ENCODE data around the gene CDS2. TPM values are rescaled to one million over a fixed set of nuclear protein-coding genes. Genes with fewer than 3 reads are reported as not detected.

Gene CDS2
- total and polyA plus RNA-seq, 2 of the 13 experiments (the other 11 are each of a cell fraction or from before 2014, with no cell fraction given), result 81.3 to 153 TPM

DNA sequence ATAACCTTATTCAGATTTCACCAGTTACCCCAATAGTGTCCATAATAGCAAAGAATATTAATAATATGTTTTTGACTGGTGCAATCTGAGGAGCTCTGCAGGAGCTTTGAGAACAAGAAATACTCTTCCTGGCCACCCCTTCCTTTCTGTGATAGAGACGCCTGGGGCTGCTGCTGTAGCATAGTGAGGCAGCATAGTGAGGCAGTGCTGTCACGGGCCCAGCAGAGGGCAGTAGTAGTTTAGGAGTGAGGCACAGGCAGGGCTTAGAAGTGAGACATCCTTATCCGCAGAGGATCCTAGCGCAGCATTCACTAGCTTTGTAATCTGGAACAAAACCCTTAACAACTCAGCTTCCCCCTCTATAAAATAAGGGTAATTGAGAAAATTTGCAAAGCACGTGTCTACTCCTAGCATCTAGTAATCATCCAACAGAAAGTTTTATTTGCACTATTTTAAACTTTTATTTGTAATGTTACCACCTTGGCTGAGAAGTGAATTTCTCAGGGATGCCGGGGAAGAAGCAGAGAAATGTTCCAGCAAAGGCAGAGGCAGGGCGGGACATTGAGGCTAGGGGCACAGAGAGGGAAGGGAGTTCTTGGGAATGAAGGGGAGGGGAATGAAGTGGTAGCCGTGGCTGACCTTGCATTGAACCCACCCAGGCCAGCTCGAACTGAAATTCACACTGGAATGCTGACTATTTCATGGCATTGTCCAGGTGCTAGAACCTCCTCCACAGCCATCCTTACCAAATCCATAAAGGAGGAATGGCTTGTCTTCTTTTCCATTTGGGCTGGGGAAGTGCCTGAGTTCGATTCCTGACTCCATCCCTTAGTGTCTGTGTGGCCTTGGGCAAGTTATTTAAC is 78.8 kb downstream of the CDS2 start (continued):
- TF ChIP-seq THAP11 (CRISPR knock-in tag; IDR thresholded peaks at IDR 0.05) (peak; percentile 42; the same call in 1 of the 2 replicates), LCORL (IDR thresholded peaks at IDR 0.05) (no peak), LCORL (CRISPR knock-in tag; IDR thresholded peaks at IDR 0.05) (0 out of 2 replicates have a peak, but pooled peaks have one; percentile 41), MXI1 (IDR thresholded peaks at IDR 0.05; ENCODE audit: borderline replicate concordance, low read depth, low read length) (0 out of 3 replicates have a peak, but pooled peaks have one; percentile 28), RAD21 (CRISPR knock-in tag; IDR thresholded peaks at IDR 0.05) (peak; percentile 98), ZMYM4 (CRISPR knock-in tag; IDR thresholded peaks at IDR 0.05) (peak; percentile 43; the same call in 1 of the 2 replicates), XRCC5 (optimal IDR thresholded peaks at IDR 0.05; ENCODE audit: low read length) (peak; percentile 92), SAFB2 (CRISPR knock-in tag; IDR thresholded peaks at IDR 0.05; ENCODE audit: borderline replicate concordance, low read depth) (no peak), RBM22 (optimal IDR thresholded peaks at IDR 0.05; ENCODE audit: low read length) (peak; percentile 42), ZBTB8A (CRISPR knock-in tag; IDR thresholded peaks at IDR 0.05; ENCODE audit: borderline replicate concordance, low read depth) (no peak), FOXJ3 (CRISPR knock-in tag; IDR thresholded peaks at IDR 0.05; ENCODE audit: borderline replicate concordance) (0 out of 2 replicates have a peak, but pooled peaks have one; percentile 40), RFXAP (CRISPR knock-in tag; IDR thresholded peaks at IDR 0.05; ENCODE audit: borderline replicate concordance) (0 out of 2 replicates have a peak, but pooled peaks have one; percentile 39), SIX1 (CRISPR knock-in tag; IDR thresholded peaks at IDR 0.05; ENCODE audit: borderline replicate concordance) (peak; percentile 14; the same call in 1 of the 2 replicates), KLF12 (CRISPR knock-in tag; IDR thresholded peaks at IDR 0.05; ENCODE audit: borderline replicate concordance) (peak; percentile 60; the same call in 1 of the 2 replicates), RXRA (CRISPR knock-in tag; IDR thresholded peaks at IDR 0.05) (peak; percentile 33; the same call in 1 of the 2 replicates), SMC3 (IDR thresholded peaks at IDR 0.05; ENCODE audit: low read length) (peak; percentile 99), ZFP90 (CRISPR knock-in tag; IDR thresholded peaks at IDR 0.05; ENCODE audit: borderline replicate concordance) (0 out of 2 replicates have a peak, but pooled peaks have one; percentile 35), GATAD2A (CRISPR knock-in tag; IDR thresholded peaks at IDR 0.05) (0 out of 2 replicates have a peak, but pooled peaks have one; percentile 29), GPN1 (CRISPR knock-in tag; IDR thresholded peaks at IDR 0.05; ENCODE audit: borderline replicate concordance) (no peak), RXRB (CRISPR knock-in tag; IDR thresholded peaks at IDR 0.05; ENCODE audit: borderline replicate concordance) (peak; percentile 25; the same call in 1 of the 2 replicates), ZNF382 (CRISPR knock-in tag; IDR thresholded peaks at IDR 0.05; ENCODE audit: borderline replicate concordance) (no peak)
- TF ChIP-seq, protein P1, sequence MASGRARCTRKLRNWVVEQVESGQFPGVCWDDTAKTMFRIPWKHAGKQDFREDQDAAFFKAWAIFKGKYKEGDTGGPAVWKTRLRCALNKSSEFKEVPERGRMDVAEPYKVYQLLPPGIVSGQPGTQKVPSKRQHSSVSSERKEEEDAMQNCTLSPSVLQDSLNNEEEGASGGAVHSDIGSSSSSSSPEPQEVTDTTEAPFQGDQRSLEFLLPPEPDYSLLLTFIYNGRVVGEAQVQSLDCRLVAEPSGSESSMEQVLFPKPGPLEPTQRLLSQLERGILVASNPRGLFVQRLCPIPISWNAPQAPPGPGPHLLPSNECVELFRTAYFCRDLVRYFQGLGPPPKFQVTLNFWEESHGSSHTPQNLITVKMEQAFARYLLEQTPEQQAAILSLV (CRISPR knock-in tag; IDR thresholded peaks at IDR 0.05; ENCODE audit: borderline replicate concordance), result 0 out of 2 replicates have a peak, but pooled peaks have one; percentile 39
- TF ChIP-seq, protein P2, sequence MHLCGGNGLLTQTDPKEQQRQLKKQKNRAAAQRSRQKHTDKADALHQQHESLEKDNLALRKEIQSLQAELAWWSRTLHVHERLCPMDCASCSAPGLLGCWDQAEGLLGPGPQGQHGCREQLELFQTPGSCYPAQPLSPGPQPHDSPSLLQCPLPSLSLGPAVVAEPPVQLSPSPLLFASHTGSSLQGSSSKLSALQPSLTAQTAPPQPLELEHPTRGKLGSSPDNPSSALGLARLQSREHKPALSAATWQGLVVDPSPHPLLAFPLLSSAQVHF (CRISPR knock-in tag; IDR thresholded peaks at IDR 0.05), result no peak
- TF ChIP-seq, protein P3, sequence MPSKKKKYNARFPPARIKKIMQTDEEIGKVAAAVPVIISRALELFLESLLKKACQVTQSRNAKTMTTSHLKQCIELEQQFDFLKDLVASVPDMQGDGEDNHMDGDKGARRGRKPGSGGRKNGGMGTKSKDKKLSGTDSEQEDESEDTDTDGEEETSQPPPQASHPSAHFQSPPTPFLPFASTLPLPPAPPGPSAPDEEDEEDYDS (CRISPR knock-in tag; IDR thresholded peaks at IDR 0.05), result peak; percentile 19; the same call in 1 of the 2 replicates
- TF ChIP-seq, protein P4, sequence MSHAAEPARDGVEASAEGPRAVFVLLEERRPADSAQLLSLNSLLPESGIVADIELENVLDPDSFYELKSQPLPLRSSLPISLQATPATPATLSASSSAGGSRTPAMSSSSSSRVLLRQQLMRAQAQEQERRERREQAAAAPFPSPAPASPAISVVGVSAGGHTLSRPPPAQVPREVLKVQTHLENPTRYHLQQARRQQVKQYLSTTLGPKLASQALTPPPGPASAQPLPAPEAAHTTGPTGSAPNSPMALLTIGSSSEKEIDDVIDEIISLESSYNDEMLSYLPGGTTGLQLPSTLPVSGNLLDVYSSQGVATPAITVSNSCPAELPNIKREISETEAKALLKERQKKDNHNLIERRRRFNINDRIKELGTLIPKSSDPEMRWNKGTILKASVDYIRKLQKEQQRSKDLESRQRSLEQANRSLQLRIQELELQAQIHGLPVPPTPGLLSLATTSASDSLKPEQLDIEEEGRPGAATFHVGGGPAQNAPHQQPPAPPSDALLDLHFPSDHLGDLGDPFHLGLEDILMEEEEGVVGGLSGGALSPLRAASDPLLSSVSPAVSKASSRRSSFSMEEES (CRISPR knock-in tag; IDR thresholded peaks at IDR 0.05), result no peak
- TF ChIP-seq, protein P5, sequence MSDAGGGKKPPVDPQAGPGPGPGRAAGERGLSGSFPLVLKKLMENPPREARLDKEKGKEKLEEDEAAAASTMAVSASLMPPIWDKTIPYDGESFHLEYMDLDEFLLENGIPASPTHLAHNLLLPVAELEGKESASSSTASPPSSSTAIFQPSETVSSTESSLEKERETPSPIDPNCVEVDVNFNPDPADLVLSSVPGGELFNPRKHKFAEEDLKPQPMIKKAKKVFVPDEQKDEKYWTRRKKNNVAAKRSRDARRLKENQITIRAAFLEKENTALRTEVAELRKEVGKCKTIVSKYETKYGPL (CRISPR knock-in tag; IDR thresholded peaks at IDR 0.05), result peak; percentile 15; the same call in 1 of the 2 replicates

Measured in HepG2 (cell line).